Activated CD8-positive, alpha-beta memory T cell treated with anti-CD3 and anti-CD28 coated beads, Interleukin-2, amount 50 U/mL, for 24 hours (primary cell): ENCODE results near the gene GRB2.
"Not testable (repeated sequence)": the region's sequence is repeated elsewhere in the genome, so short reads cannot be mapped to it uniquely, and the experiment has no call there.

Experiments used
- DNase-seq: peaks from one replicate; pipeline ENCODE4 v3.0.0-alpha.2; 2020; ENCODE audit errors: extremely low read depth

Gene GRB2

DNA sequence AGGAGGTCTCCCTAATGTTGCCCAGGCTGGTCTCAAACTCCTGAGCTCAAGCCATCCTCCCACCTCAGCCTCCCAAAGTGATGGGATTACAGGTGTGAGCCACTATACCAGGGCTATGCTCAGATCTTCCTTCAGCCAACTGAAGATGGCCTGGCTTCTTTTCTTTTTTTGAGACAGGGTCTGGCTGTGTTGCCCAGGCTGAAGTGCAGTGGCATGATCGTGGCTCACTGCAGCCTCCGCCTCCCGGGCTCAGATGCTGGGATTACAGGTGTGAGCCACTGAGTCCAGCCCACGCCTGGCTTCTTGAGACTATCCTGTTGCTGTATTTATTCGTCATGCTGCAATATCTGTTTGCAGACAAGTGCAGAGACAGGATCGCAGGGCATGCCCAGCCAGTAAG lies 120.4 kb downstream of the GRB2 start:
- DNase-seq: no peak

DNA sequence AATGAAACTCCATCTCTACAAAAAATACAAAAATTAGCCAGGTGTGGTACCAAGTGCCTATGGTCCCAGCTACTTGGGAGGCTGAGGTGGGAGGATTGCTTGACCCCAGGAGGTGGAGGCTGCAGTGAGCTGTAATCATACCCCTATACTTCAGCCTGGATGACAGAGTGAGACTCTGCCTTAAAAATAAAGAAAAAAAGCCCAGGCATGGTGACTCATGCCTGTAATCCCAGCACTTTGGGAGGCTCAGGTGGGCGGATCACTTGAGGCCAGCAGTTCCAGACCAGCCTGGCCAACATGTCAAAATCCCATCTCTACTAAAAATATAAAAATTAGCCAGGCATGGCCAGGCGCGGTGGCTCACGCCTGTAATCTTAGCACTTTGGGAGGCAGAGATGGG lies 125.3 kb downstream of the GRB2 start:
- DNase-seq: not testable (repeated sequence)

DNA sequence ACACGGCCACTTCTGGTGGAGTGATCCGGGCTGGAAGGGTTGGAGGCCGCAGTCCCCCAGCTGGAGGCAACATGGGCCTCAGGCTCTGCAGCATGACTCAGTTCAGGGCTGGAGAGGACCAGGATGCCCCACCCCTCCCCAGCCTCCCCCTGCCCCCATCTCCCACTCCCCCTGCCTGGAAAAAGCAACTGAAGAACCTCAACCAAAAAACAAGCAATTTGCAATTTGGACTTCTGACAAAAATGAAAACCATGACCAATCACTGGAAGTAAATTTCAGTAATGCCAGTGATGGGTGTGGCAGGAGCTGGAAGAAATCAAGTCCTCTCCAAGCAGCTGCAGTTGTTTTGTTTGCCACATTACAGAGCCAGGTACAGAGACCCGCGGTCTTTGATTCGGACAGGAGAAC lies 127.8 kb downstream of the GRB2 start:
- DNase-seq: no peak

DNA sequence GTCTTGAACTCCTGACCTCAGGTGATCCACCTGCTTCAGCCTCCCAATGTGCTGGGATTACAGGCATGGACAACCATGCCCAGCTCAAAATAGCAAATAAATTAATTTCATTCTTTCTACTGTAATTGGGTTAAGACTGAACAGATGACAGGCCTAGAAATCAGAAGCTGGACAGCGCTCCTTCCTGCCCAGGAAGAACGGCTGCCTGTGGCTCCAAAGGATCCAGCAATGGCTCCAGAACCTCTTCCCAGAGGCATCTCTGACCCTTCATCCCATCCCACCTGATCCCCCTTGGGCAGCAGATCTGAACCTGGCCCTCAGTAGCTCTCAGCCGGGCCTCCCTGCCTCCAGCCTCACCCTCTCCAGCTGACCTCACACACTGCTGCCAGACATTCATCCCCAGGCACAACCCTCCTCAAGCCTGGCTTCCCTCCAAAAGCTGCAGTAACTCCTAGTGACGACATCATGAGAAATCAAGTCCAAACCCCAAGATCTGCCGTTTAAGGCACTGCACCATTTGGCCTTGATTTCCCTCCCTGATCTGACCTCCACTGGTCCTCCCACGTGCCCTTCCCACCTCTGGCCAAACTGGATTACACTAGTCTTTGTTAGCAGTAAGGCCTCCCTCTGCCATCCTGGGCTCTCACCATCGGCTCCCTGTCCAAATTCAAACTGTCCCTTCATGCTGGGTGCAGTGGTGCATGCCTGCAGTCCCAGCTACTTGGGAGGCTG lies 131.3 kb downstream of the GRB2 start:
- no peak for DNase-seq

DNA sequence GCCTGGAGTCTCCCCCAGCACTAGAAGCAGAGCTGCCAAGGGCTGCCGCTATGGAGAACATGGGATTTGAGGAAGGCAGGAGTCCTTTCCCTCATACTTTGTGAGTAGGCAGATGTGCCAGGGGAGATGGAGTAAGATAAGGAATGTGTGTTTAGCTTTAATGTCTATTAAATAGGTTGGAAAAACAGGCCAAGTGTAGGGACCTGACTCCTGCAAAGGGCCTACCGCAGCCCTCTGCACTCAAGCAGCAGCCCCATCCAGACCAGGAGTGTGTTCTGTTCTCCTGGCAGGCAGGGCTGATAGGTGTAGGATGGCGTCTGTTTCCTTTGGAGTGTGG lies 132.7 kb downstream of the GRB2 start:
- no peak for DNase-seq

DNA sequence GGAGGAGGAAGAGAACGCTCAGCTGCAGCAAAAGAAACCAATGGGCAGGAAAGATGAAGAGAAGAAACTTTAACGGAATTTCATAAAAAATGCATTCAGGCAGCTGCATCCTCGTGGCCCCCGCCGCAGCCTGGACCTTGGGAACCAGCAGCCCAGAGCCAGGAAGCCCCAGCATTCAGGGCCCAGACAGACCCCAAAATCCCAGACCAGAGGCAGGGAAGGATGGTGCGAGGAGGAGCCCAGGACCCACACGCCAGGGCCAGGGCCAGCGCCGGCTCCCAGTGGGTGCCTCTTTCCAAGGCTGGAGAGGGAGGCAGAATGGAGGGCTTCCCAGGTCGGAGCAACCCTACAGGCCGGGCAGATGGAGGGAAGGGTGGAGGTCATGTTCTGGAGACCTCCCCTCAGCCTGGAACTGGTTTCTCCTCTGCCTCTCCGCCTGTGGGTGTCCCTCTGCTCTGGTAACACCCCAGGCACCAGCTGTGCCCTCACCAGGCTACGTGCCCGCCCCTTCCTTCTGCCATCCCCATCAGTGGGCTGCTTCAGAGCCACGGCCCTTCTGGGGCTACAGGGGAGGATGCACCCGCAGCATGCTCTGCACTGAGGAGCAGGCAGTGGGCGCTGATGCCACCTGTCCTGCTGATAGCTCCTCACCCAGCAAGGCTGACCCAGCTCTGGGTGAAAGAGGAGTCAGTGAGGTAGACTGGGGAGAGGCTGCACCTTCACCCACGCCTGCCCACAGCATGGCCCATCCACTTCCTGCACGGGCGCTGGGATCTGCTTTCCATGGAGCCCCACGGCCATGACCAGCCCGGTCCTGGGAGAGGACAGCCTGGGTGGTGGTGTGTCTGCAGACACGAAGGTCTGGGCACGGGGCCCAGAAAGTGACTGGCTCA lies 133.3 kb downstream of the GRB2 start:
- DNase-seq: no peak

DNA sequence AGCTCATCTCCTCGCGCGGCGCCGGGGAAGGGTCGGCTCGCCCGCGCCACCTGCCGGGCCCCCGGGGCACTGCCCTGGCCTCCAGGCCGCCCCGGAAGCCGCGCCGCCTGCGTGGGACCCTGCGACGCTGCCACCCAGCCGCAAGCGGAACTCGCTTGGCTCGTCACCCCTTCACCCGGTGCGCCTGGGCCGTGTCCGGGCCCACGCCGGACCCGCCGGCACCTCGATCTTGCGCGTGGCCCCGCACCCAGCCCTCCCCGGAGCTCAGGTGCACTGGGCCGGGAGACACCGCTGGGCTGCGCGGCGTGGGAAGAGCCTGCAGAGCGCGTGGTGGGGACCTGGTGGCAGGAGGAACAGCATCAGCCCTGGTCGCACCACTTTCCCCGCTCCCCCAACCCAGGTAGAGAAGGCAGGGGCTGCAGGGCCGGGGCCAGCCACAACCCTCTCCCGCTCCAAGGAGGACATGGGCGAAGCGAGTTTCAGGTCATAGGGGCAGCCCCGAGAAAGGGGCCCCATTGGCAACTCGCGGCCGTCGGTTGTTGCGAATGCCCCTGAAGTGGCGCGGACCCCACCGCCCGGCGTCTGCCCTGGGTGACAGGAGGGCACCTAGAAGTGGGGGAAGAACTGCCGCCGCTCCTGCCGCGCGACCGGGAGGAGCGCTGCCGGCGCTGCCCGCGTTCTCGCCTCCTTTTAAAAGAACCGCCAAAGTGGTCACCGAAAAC lies 134.1 kb downstream of the GRB2 start:
- DNase-seq: no peak

DNA sequence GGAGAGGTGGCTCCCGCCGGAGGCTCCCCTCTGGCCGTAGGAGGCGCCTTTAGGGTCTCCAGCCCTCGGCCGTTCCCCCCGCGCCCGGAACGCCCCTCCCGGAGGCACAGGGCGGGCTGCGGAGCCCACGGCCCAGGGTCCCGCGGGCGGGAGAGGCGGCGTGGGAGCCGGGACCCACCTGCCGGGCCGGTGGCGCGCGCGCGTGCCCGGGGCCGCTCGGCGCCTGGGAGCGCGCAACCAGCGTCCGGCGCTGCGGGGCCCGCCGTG lies 134.6 kb downstream of the GRB2 start, which contains the start of gene MIF4GD:
Gene MIF4GD (minus strand): TSS at position 266 of the 267 bp plus-strand sequence. CDS start 1,036 bp downstream, outside the sequence.
- DNase-seq: no peak

DNA sequence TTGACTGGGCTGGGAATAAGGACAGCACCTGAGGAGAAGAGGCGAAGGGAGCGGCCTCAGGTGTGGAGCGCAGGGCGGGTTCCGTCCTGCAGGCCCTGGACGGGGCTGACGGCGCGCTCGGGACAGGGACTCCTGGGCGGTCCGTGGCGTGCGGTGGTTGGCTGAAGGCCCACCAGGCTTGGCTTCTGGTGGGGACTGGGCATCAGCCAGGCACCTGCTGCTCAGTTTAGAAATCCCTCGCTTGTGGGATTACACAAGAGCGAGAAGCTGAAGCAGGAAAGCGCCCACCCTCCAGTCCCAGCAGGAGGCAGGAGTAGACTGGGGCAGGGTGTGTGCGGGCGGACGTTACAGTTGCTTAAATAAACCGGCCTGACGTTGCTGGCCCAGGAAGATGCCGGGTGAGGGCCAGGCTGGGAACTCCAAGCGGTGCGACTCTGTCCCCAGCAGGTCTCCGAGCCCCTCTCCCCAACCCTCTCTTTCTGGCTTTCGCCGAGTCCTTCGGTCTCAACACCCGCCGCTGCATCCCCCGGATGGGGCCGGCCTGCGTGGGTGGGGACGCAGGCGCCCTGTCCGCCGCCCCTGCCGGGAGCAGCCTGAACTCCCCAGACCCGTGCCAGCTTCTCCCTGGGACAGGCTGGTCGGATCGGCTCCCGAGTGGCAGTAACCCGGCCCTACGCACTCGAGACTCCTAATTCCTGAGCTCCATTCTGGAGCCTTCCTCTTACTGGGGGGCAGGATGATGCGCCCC lies 135.1 kb downstream of the GRB2 start:
- DNase-seq: no peak

DNA sequence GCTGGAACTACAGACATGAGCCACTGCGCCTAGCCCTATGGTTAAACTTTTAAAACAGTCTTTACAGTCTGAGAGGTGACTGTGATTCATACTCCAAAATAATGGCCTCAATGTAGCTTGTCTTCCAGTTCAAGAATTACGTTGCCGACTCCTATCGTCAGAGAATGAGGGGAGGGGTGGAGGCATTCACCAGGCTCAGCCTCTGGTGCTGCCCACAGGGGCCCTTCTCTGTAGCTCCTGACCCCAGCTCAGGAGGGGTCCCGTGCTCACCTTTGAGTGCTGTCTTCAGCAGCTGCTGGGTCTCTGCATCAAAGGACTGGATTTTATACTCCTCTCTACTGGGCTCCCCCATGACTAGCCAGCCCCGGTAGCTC lies 135.6 kb downstream of the GRB2 start:
- no peak for DNase-seq
